Astrocyte (in vitro differentiated cells and primary cell): ENCODE results near the gene CDKN1C.

Experiments
- EZH2 ChIP-seq: IDR thresholded peaks from 2 replicates; pipeline ENCODE4 v1.6.1; 2012; ENCODE audit warnings: mild to moderate bottlenecking, low read length, inconsistent platforms; ENCODE audit not compliant: insufficient read depth
- TF ChIP-seq, protein P1 (sequence below): IDR thresholded peaks from 2 replicates; pipeline ENCODE4 v1.5.1; 2011; ENCODE audit warnings: low read depth, mild to moderate bottlenecking, inconsistent platforms, low read length, moderate library complexity; ENCODE audit not compliant: insufficient read depth

DNA sequence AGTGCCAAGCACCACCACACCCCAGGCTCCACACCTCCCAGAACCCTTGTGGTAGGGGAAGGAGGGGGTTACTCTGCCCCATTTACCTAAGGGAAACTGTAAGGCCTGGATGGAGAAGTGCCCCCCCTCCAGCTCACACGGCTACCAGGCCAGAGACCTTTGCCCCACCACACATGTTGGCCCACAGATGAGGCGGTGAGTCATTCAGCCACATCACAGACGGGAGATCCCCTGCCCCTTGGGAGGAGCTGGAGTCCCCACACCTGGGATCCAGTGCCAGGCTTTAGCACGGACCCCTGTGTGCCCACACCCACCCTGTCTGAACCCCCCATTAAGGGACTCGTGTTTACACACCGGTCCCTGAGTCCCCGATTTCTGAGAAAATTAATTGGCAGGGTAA lies 24.9 kb downstream of the CDKN1C start:
- TF ChIP-seq EZH2, result no peak
- TF ChIP-seq, protein P1, sequence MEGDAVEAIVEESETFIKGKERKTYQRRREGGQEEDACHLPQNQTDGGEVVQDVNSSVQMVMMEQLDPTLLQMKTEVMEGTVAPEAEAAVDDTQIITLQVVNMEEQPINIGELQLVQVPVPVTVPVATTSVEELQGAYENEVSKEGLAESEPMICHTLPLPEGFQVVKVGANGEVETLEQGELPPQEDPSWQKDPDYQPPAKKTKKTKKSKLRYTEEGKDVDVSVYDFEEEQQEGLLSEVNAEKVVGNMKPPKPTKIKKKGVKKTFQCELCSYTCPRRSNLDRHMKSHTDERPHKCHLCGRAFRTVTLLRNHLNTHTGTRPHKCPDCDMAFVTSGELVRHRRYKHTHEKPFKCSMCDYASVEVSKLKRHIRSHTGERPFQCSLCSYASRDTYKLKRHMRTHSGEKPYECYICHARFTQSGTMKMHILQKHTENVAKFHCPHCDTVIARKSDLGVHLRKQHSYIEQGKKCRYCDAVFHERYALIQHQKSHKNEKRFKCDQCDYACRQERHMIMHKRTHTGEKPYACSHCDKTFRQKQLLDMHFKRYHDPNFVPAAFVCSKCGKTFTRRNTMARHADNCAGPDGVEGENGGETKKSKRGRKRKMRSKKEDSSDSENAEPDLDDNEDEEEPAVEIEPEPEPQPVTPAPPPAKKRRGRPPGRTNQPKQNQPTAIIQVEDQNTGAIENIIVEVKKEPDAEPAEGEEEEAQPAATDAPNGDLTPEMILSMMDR, result no peak
